ENCODE measurements around the gene SLC7A4. TPM values are rescaled to one million over a fixed set of nuclear protein-coding genes. Genes with fewer than 3 reads are reported as not detected.
A peak's percentile ranks its signal among the peaks of the same experiment; 100 is the strongest.
"Not testable (repeated sequence)": the region's sequence is repeated elsewhere in the genome, so short reads cannot be mapped to it uniquely, and the experiment has no call there.

The SLC7A4 gene
- total RNA-seq, 6 donors from 2014 or later: 1.2 to 5.2 (median 1.5) TPM; not detected in 1

DNA sequence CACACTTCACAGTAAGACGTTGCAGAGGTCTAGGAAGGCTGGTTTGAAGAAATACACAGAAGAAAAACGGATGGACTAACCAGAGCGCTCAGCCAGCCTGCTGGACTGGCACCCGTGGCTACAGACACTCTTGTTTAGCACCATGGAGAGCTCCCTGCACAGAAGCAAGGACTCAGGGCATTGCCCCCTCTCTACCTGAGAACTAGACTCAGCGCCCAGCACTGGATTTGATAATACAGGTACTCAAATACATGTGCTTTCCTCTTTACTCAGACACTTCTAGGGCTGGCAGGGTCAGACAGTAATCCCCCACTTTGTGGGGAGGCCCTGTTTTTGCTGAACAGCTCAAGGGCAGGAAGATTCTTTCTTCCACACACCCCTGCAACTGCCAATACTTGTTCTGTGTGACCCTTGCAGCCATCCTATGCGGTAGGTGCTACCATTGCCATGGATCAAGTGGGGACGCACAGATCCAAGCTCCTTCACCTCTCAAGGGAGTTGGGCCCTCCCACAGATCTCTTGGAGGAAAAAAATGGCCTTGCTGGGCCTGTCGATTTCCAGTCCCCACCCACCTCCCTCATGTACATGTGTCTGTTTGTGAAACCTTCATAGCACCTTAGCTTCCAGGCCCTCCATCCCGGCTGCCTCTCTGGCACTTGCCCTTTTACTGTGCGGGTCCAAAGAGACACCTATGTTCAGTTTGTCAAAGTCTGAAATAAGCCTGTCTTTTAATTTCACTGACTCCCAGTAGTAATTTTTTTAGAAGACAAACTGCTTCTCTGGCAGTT lies 22.5 kb downstream of the SLC7A4 start:
- DNase-seq (no peak), ATAC-seq (ENCODE audit: low FRiP score in 2 of 2) (no peak)
- Histone ChIP-seq H3K27ac (no peak overlapping the region), H3K4me1 (peaks cover 11 to 14% (median 12%) of the 10 kb centered on the region in 4 donors), H3K4me3 (no peak overlapping the region), H3K27me3 (no peaks in the 10 kb centered on the region), H3K9me3 (no peaks in the 10 kb centered on the region), H3K36me3 (no peaks in the 10 kb centered on the region)
- TF ChIP-seq EP300 (IDR thresholded peaks at IDR 0.05) (no peak), POLR2A (IDR thresholded peaks at IDR 0.05) (no peak), POLR2AphosphoS5 (IDR thresholded peaks at IDR 0.05) (no peak), CTCF (IDR thresholded peaks at IDR 0.05) (no peak)
- WGBS, 2 donors: 62 to 69% methylated on average over 10 of the region's 10 CpGs

DNA sequence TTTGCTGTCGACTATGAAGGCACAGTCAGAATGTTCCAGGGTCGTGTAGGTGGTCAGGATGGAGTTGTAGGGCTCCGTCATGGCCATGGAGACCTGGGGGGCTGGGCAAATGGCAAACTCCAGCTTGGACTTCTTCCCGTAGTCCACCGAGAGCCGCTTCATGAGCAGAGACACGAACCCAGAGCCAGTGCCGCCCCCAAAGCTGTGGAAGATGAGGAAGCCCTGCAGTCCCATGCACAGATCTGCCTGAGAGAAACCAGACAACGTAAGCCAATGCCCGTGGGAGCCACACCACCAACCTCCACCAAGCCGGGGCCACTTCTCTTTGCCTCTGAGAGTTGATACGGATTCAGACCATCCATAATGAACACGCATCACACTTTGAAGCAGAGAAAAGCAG lies 23.2 kb downstream of the SLC7A4 start:
- DNase-seq; H3K36me3 ChIP-seq; H3K27ac ChIP-seq; H3K4me1 ChIP-seq; H3K9me3 ChIP-seq; H3K27me3 ChIP-seq; H3K4me3 ChIP-seq; ATAC-seq (ENCODE audit: low FRiP score in 2 of 2): not testable (repeated sequence)
- 74 to 86% methylated on average over 9 to 13 of the region's 13 CpGs for WGBS, 2 donors

DNA sequence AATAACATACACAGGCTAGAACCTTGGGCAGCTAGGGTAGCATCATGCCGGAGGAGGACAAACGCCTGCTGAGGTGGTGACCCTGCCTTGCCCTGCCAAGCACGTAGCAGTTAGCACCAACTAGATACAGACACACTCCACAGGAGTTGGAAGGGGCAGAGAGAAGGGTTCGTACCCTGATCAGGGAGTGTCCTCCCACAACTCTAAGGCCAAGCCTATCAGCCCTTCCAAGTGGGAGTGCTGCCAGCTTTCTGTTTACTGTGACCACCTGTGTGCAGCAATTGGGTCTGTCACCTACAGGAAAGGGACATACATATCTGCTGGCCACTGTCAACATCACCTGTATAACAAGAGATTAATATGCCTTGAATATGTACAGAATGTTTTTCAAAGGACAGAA lies 28.6 kb downstream of the SLC7A4 start:
- H3K4me1 ChIP-seq: peaks cover 22 to 39% (median 29%) of the 10 kb centered on the region in 4 donors
- H3K27me3 ChIP-seq: no peaks in the 10 kb centered on the region
- peak overlapping the region in 1 of 4 donors; percentile 99 for H3K27ac ChIP-seq
- ATAC-seq (ENCODE audit: low FRiP score in 2 of 2) (no peak), DNase-seq (no peak)
- TF ChIP-seq POLR2AphosphoS5 (IDR thresholded peaks at IDR 0.05) (no peak), POLR2A (IDR thresholded peaks at IDR 0.05) (no peak), CTCF (IDR thresholded peaks at IDR 0.05) (no peak), EP300 (IDR thresholded peaks at IDR 0.05) (no peak)
- H3K4me3 ChIP-seq: no peak overlapping the region
- 74 to 82% methylated on average over 3 to 4 of the region's 4 CpGs for WGBS, 2 donors
- peaks cover 0 to 18% (median 15%) of the 10 kb centered on the region in 4 donors for H3K36me3 ChIP-seq
- no peaks in the 10 kb centered on the region for H3K9me3 ChIP-seq

- peaks cover 0 to 34% (median 25%) of the 10 kb centered on the region in 4 donors for H3K36me3 ChIP-seq
- H3K4me1 ChIP-seq: peaks cover 22 to 39% (median 29%) of the 10 kb centered on the region in 4 donors
- H3K9me3 ChIP-seq: no peaks in the 10 kb centered on the region
- peak within 1 kb of the TSS; percentile 61 to 85 (median 70) for H3K4me3 ChIP-seq
- H3K27ac ChIP-seq: peak within 1 kb of the TSS; percentile 96 to 99 (median 98)
- ATAC-seq (ENCODE audit: low FRiP score in 2 of 2): peak; percentile 97 to 98
- TF ChIP-seq EP300 (IDR thresholded peaks at IDR 0.05) (peak in 1 of 4 donors; percentile 19), CTCF (IDR thresholded peaks at IDR 0.05) (peak in 1 of 6 experiments; percentile 17), POLR2AphosphoS5 (IDR thresholded peaks at IDR 0.05) (peak; percentile 74 to 81), POLR2A (IDR thresholded peaks at IDR 0.05) (peak in 3 of 4 donors; percentile 66 to 91 (median 79))
- H3K27me3 ChIP-seq: no peaks in the 10 kb centered on the region
- WGBS, 2 donors: 0 to 1% methylated on average over 11 to 49 of the region's 83 CpGs
- peak; percentile 97 to 100 for DNase-seq
Measured at GRCh38 chr22:21001601-21002325, 30.6 kb downstream of the SLC7A4 start, which contains the start of gene THAP7. Gene THAP7, minus strand, starts transcription at chr22:21002118. Its CDS starts 207 bp downstream, at chr22:21001911.

DNA sequence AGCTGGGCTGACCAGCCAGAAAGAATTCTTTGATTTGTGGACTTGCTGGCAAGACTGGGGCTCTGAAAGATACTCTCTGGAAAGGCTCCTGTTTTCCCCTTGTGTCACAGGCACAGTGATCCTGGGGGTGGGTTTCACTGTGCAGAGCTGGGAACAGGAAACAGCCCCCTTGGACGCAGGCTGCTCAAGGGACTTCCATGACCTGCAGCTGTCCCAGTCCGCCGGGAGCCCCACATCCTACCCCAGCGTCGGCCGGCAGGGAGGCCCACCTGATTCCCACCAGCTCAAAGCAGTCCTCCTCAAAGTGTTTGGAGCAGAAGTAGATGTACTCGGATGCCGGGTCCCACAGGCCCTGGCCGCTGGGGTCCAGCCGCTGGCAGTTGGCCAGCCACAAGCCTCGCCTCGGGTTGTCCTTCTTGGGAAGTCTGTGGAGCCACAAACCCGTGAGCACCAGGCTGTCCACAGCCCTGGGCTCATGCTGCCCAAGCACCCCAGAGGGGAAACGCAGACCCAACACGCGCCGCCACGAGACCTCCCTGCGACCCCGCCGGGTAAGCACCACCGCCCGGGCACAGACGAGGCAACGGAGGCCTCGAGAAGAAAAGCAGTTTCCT lies 31.3 kb downstream of the SLC7A4 start:
- Histone ChIP-seq H3K4me1 (peaks cover 22 to 39% (median 29%) of the 10 kb centered on the region in 4 donors), H3K27me3 (no peaks in the 10 kb centered on the region)
- 0 to 1% methylated on average over 1 to 22 of the region's 26 CpGs for WGBS, 2 donors

More for the DNA sequence above, 31.3 kb downstream of the SLC7A4 start:
- Histone ChIP-seq H3K9me3 (no peaks in the 10 kb centered on the region), H3K27ac (peak overlapping the region; percentile 96 to 99 (median 98)), H3K36me3 (peaks cover 0 to 41% (median 28%) of the 10 kb centered on the region in 4 donors), H3K4me3 (peak overlapping the region; percentile 61 to 85 (median 70))
- DNase-seq (peak in 1 of 2 donors; percentile 90), ATAC-seq (ENCODE audit: low FRiP score in 2 of 2) (no peak)
- no peak for TF ChIP-seq POLR2AphosphoS5 (IDR thresholded peaks at IDR 0.05)
- no peak for TF ChIP-seq POLR2A (IDR thresholded peaks at IDR 0.05)

All from upper lobe of left lung (tissue), 6 donors.